HepG2 (cell line): ENCODE measurements around the gene VCL. TPM values are rescaled to one million over a fixed set of nuclear protein-coding genes. Genes with fewer than 3 reads are reported as not detected.

Experiments
- ADNP ChIP-seq: sonication (generic); formaldehyde crosslinking; IDR thresholded peaks from 2 replicates; pipeline ENCODE4 v1.4.0; 2020; ENCODE audit warnings: missing genetic modification reagents
- KAT8 ChIP-seq: IDR thresholded peaks from 2 replicates; pipeline ENCODE4 v1.6.1; 2016; ENCODE audit warnings: missing genetic modification reagents, missing compliant biosample characterization
- MTA3 ChIP-seq: sonication (generic); formaldehyde crosslinking; IDR thresholded peaks from 2 replicates; pipeline ENCODE4 v1.4.0; 2020; ENCODE audit warnings: missing genetic modification reagents
- ZNF501 ChIP-seq: sonication (generic); formaldehyde crosslinking; IDR thresholded peaks from 2 replicates; pipeline ENCODE4 v1.5.1; 2020; ENCODE audit warnings: mild to moderate bottlenecking, moderate library complexity, missing genetic modification reagents
- polyA plus RNA-seq, 8 experiments: library from polyadenylated mRNA; depleted of rRNA in 3 of 8; stranded (reverse) in 7 of 8; unstranded in 1 of 8; fragments of >200 nt; fragmentation: Illumina TruSeq in 4 of 8; extraction: Trizol in 4 of 8; gene quantifications; 2 replicates each; pipeline versions ENCODE4 v1.2.1 to v1.2.3, GENCODE V29; 2011 to 2016; ENCODE audit warnings: low read depth in 4 of 8, missing spikeins in 1 of 8, mixed read lengths in 1 of 8; ENCODE audit not compliant: insufficient read depth in 1 of 8
- total RNA-seq, 5 experiments: library from RNA; depleted of rRNA; stranded (reverse); fragments of >200 nt; fragmentation: Illumina TruSeq; extraction: Trizol; gene quantifications; 2 replicates each; pipeline ENCODE4 v1.2.3, GENCODE V29; 2016; ENCODE audit warnings: low read depth in 1 of 5
- TF ChIP-seq, protein P1 (sequence below): sonication (generic); formaldehyde crosslinking; IDR thresholded peaks from 2 replicates; pipeline ENCODE4 v1.5.0; 2020; ENCODE audit warnings: mild to moderate bottlenecking, missing genetic modification reagents, borderline replicate concordance
- TF ChIP-seq, protein P2 (sequence below): sonication (generic); formaldehyde crosslinking; IDR thresholded peaks from 2 replicates; pipeline ENCODE4 v1.4.0; 2020; ENCODE audit warnings: missing genetic modification reagents

VCL gene
- total and polyA plus RNA-seq, 2 of the 13 experiments (the other 11 are each of a cell fraction or from before 2014, with no cell fraction given): 17.3 to 26.9 TPM

DNA sequence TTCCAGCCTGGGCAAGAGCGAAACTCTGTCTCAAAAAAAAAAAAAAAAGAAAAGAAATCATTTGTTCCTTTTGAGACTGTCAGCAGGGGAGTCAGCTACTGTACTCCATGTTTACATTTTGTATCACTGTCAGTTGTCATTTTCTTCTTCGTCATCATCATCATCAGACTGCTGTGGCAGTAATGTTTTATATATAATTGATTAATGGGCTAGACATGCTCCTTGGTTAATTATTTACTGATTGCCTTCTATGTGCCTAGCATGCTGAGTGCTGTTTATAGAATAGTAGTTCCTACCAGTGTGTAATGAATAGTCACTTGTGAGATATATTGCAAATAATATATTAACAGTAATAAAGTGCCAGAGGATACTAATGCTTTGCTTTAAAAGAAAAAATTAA lies 50.5 kb downstream of the VCL start (continued):
- TF ChIP-seq ADNP (CRISPR knock-in tag) (no peak), KAT8 (no peak), MTA3 (CRISPR knock-in tag) (no peak), ZNF501 (no peak)
- TF ChIP-seq, protein P1, sequence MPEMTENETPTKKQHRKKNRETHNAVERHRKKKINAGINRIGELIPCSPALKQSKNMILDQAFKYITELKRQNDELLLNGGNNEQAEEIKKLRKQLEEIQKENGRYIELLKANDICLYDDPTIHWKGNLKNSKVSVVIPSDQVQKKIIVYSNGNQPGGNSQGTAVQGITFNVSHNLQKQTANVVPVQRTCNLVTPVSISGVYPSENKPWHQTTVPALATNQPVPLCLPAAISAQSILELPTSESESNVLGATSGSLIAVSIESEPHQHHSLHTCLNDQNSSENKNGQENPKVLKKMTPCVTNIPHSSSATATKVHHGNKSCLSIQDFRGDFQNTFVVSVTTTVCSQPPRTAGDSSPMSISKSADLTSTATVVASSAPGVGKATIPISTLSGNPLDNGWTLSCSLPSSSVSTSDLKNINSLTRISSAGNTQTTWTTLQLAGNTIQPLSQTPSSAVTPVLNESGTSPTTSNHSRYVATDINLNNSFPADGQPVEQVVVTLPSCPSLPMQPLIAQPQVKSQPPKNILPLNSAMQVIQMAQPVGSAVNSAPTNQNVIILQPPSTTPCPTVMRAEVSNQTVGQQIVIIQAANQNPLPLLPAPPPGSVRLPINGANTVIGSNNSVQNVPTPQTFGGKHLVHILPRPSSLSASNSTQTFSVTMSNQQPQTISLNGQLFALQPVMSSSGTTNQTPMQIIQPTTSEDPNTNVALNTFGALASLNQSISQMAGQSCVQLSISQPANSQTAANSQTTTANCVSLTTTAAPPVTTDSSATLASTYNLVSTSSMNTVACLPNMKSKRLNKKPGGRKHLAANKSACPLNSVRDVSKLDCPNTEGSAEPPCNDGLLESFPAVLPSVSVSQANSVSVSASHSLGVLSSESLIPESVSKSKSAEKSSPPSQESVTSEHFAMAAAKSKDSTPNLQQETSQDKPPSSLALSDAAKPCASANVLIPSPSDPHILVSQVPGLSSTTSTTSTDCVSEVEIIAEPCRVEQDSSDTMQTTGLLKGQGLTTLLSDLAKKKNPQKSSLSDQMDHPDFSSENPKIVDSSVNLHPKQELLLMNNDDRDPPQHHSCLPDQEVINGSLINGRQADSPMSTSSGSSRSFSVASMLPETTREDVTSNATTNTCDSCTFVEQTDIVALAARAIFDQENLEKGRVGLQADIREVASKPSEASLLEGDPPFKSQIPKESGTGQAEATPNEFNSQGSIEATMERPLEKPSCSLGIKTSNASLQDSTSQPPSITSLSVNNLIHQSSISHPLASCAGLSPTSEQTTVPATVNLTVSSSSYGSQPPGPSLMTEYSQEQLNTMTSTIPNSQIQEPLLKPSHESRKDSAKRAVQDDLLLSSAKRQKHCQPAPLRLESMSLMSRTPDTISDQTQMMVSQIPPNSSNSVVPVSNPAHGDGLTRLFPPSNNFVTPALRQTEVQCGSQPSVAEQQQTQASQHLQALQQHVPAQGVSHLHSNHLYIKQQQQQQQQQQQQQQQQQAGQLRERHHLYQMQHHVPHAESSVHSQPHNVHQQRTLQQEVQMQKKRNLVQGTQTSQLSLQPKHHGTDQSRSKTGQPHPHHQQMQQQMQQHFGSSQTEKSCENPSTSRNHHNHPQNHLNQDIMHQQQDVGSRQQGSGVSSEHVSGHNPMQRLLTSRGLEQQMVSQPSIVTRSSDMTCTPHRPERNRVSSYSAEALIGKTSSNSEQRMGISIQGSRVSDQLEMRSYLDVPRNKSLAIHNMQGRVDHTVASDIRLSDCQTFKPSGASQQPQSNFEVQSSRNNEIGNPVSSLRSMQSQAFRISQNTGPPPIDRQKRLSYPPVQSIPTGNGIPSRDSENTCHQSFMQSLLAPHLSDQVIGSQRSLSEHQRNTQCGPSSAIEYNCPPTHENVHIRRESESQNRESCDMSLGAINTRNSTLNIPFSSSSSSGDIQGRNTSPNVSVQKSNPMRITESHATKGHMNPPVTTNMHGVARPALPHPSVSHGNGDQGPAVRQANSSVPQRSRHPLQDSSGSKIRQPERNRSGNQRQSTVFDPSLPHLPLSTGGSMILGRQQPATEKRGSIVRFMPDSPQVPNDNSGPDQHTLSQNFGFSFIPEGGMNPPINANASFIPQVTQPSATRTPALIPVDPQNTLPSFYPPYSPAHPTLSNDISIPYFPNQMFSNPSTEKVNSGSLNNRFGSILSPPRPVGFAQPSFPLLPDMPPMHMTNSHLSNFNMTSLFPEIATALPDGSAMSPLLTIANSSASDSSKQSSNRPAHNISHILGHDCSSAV (CRISPR knock-in tag): no peak
- TF ChIP-seq, protein P2, sequence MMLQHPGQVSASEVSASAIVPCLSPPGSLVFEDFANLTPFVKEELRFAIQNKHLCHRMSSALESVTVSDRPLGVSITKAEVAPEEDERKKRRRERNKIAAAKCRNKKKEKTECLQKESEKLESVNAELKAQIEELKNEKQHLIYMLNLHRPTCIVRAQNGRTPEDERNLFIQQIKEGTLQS (CRISPR knock-in tag): no peak
